ENCODE results near the gene EDARADD.

EDARADD gene

DNA sequence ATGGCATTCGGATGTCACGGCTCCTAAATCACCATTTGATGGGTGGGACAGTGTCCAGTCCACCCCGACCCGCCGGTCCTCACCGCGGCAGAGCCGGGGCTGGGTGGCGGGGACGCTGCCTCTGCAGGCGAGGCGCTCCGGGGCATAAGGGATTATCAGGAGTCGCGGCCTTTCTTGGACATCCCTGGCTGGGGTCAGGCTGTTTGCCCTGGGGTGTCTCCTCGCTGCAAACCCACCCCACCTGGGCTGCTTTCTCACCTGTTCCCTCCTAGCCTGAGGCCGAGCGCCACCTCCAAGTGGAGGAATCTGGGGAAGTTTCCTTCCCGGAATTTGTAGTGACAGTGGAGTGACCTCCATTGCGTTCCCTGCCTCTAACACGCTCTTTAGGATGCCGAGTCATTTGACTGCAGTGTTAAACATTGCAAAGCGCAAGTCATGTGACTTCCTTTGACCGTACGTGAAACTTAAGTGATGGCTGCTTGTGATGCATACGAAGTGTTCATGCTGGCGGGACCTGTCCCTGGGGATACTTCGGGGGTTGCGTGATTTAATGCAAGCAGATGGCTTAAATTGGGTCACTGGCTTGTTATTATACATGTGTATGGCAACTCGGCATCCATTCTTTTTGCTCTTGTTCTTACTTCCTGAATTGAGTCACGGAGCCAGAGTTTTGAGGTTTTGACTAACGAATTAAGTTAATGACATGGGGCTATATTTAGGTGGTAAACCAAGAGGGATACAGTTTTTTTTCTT, 130.2 kb downstream of the EDARADD start:
- FAIRE-seq: peak; percentile 87
- no peak for TF ChIP-seq TAF1 (IDR thresholded peaks at IDR 0.05; ENCODE audit: borderline replicate concordance, low read depth, low read length)
- TF ChIP-seq POLR2AphosphoS5 (IDR thresholded peaks at IDR 0.05; ENCODE audit: low read depth, low read length): peak; percentile 45; the same call in 1 of the 2 replicates
- 0 out of 2 replicates have a peak, but pooled peaks have one; percentile 33 for TF ChIP-seq POLR2A (IDR thresholded peaks at IDR 0.05; ENCODE audit: low read depth, low read length)
- peak; percentile 53 for DNase-seq (ENCODE audit: insufficient read length)

DNA sequence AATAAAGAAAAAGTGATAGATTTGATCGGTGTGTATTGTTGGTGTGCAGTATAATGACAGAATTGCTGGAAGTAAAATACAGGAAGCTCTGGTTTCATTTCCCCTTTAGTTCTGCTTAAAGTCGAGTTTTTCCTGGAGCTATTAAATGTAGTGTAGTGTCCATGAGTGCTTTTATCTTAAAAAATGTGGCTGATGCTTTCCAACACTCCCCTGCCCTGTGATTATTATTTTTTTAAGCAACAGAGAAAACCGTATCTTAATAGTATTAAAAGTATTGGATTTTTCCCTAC, 130.8 kb downstream of the EDARADD start:
- FAIRE-seq (no peak), DNase-seq (ENCODE audit: insufficient read length) (no peak)
- no peak for TF ChIP-seq POLR2AphosphoS5 (IDR thresholded peaks at IDR 0.05; ENCODE audit: low read depth, low read length)

DNA sequence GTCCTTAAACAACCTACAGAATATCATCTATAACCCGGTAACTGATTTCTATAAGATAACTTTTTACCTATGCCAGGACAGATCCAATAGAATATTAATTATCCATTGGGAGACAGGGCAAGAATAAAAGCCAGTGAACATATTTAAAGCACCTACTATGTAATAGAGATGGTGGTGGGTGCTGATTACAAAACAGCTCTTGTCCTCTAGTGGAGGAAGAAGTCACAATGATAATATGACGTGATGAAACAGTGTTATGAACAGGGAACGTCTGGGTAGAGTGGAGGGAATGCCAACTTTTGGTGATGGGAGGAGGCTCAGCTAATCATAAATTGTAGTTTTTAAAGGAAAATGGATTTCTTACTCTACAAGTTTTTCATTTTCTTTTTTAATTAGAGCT, 132.0 kb downstream of the EDARADD start:
- FAIRE-seq (no peak), DNase-seq (ENCODE audit: insufficient read length) (no peak)
- no peak for TF ChIP-seq TAF1 (IDR thresholded peaks at IDR 0.05; ENCODE audit: borderline replicate concordance, low read depth, low read length)
- no peak for TF ChIP-seq POLR2AphosphoS5 (IDR thresholded peaks at IDR 0.05; ENCODE audit: low read depth, low read length)
- TF ChIP-seq POLR2A (IDR thresholded peaks at IDR 0.05; ENCODE audit: low read depth, low read length): no peak

DNA sequence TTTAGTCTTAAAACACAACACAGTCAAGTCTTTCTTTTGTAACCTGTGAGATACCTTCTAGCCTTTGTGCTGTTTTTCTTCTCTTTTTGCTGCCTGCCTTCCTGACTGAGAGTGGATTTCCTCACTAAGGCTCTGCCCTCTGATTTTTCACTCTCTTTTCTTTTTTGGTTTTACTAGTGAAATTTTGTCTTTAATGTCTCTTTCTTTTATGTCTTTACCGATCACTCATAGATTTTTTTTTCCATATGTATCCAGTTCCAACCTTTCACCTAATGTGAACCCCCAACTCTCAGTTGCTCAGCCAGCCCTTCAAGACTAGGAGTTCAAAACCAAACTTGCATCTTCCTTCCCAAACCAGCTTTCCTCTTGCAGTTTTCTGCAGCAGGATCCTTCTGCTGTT, 136.2 kb downstream of the EDARADD start:
- DNase-seq (ENCODE audit: insufficient read length): no peak
- no peak for FAIRE-seq
- TF ChIP-seq TAF1 (IDR thresholded peaks at IDR 0.05; ENCODE audit: borderline replicate concordance, low read depth, low read length): no peak
- no peak for TF ChIP-seq POLR2A (IDR thresholded peaks at IDR 0.05; ENCODE audit: low read depth, low read length)
- TF ChIP-seq POLR2AphosphoS5 (IDR thresholded peaks at IDR 0.05; ENCODE audit: low read depth, low read length): no peak

- no peak for TF ChIP-seq TAF1 (IDR thresholded peaks at IDR 0.05; ENCODE audit: borderline replicate concordance, low read depth, low read length)
- no peak for TF ChIP-seq POLR2AphosphoS5 (IDR thresholded peaks at IDR 0.05; ENCODE audit: low read depth, low read length)
- no peak for TF ChIP-seq POLR2A (IDR thresholded peaks at IDR 0.05; ENCODE audit: low read depth, low read length)
- FAIRE-seq: no peak
- no peak for DNase-seq (ENCODE audit: insufficient read length)
Measured at GRCh38 chr1:236530959-236531358, 136.9 kb downstream of the EDARADD start.

GRCh38 chr1:236532850-236533249, 138.8 kb downstream of the EDARADD start:
- FAIRE-seq: no peak
- TF ChIP-seq POLR2A (IDR thresholded peaks at IDR 0.05; ENCODE audit: low read depth, low read length) (no peak), TAF1 (IDR thresholded peaks at IDR 0.05; ENCODE audit: borderline replicate concordance, low read depth, low read length) (no peak), POLR2AphosphoS5 (IDR thresholded peaks at IDR 0.05; ENCODE audit: low read depth, low read length) (no peak)
- DNase-seq (ENCODE audit: insufficient read length): no peak

DNA sequence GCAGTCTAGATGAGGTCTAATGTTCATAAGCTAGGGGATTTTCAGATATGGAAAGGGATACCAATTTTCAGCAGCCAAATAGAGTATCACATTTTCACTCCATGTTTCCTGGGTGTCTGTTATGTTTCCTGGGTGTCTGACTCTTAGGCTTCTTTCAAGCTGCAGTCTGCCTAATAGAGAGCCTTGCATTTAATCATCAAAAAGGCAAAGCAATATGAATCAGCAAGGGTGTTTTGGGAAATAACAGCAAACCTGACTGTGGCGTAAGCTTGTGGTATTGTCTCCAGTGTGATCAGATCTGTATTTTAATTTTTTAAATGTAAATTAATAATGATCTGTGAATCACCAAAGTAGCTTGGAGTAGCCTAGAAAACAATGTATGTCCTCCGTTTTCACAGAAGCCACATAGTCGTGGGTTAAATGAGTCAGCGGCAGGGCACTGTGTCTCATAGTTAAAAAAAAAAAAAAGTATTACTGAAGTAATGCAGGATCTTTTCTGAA, 140.1 kb downstream of the EDARADD start:
- DNase-seq (ENCODE audit: insufficient read length): no peak
- no peak for FAIRE-seq
- TF ChIP-seq TAF1 (IDR thresholded peaks at IDR 0.05; ENCODE audit: borderline replicate concordance, low read depth, low read length) (no peak), POLR2A (IDR thresholded peaks at IDR 0.05; ENCODE audit: low read depth, low read length) (no peak), POLR2AphosphoS5 (IDR thresholded peaks at IDR 0.05; ENCODE audit: low read depth, low read length) (no peak)

Measured in GM12892 (cell line).